ENCODE measurements around the gene ACTRT2.

- TF ChIP-seq EZH2phosphoT487 (IDR thresholded peaks at IDR 0.05; ENCODE audit: insufficient read depth, low read depth), result no peak
- TF ChIP-seq EZH2 (IDR thresholded peaks at IDR 0.05; ENCODE audit: insufficient read depth, poor library complexity, severe bottlenecking), result no peak
These were observed 18.0 kb upstream of the ACTRT2 start for GRCh38 chr1:3003039-3003940.
